Measurements from ENCODE around the gene MNS1.

The MNS1 gene

DNA sequence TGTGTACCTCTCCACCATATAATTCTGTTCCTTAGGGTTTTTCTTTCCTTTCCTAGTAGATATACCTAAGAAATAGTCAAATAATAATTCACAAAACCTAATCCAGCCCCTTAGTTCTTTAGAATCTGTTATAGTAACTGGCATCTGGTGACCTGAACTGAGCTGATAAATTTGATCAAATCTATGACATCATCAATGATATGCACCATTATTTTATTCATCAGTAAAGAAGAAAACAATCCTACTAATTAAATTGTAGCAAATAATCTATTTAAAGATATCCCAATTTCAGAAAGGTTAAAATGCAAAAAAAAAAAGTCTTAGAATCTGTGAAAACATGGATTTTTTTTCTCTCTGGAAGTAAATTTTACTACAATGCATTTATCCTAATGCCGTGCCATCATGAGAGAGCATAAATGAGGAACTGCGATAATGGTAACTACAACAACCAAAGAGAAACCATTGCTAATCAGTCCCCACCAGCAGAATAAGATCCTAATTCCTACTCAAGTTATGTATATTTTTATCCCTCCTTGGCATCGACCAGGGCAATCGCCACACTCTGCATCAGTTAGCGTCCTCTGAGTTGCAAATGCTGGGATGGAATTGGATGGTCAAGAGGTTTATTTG lies 6.6 kb upstream of the MNS1 start:
- no peaks in the 10 kb centered on the region for H3K4me1 ChIP-seq (ENCODE audit: insufficient read depth, low read length)
- no peaks in the 10 kb centered on the region for H3K36me3 ChIP-seq (ENCODE audit: insufficient read depth, low read length)
- no peaks in the 10 kb centered on the region for H3K9me3 ChIP-seq (ENCODE audit: control insufficient read depth, insufficient read depth, low read length)
- no peak overlapping the region for H3K9ac ChIP-seq (ENCODE audit: low read depth, low read length)

DNA sequence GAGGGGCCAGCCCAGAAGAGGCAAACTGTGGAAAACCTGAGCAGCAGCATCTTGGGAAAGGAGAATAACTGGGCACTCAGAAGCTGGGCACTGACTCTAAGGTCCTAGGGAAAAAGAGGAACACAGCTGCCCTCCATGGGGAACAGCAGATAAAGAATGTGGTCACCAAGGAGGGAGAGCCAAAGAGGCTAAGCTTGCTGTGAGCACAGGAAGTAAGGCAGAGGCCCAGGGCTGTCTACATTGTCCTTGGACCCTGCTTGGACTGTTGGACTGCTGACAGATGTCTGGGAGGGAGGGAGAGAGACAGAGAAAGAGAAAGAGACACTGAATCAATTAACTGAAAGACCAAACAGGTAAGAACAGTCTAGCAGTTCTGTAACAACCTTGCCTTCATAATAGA lies 4.5 kb upstream of the MNS1 start:
- no peaks in the 10 kb centered on the region for H3K4me1 ChIP-seq (ENCODE audit: insufficient read depth, low read length)
- no peaks in the 10 kb centered on the region for H3K36me3 ChIP-seq (ENCODE audit: insufficient read depth, low read length)
- no peak overlapping the region for H3K9ac ChIP-seq (ENCODE audit: low read depth, low read length)
- no peaks in the 10 kb centered on the region for H3K9me3 ChIP-seq (ENCODE audit: control insufficient read depth, insufficient read depth, low read length)

DNA sequence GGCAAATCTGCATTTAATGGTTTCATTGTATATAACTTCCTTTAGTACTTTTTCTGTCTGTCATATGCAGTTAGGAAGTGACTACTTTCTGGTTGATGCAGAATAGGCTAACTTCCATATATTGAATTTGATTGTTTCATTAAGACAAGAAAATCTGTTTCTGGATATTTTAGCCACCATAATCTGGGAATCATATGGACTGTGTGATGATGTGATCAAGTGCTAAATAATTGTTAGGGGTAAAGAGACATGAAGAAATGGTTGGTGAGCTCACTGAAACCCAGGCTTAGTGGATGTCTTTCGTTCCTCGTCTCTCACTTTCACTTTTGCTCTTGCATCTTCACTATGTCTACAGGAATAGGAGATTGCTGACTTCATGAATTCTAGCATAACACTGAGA lies 3.5 kb upstream of the MNS1 start:
- H3K4me1 ChIP-seq (ENCODE audit: insufficient read depth, low read length), result no peaks in the 10 kb centered on the region
- H3K9ac ChIP-seq (ENCODE audit: low read depth, low read length), result no peak overlapping the region
- no peaks in the 10 kb centered on the region for H3K9me3 ChIP-seq (ENCODE audit: control insufficient read depth, insufficient read depth, low read length)
- no peaks in the 10 kb centered on the region for H3K36me3 ChIP-seq (ENCODE audit: insufficient read depth, low read length)

DNA sequence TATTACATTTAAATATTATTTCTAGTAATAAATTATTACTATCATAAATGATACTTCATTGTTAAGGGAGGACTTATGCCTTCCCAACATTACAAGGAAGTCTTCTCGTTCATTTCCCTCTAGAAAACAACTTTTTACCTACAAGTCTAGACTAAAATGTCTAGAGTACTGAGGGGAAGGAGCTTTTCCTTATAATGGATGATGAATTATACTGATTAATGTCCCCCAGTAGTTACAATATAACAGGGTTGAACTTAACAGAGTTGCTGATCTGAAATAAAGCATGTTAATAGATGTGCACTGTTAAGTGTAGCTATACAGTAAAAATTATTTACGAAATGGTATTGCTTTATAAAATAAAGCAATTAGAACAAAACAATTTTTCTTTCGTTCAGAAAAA lies 2.7 kb upstream of the MNS1 start:
- H3K36me3 ChIP-seq (ENCODE audit: insufficient read depth, low read length), result no peaks in the 10 kb centered on the region
- H3K4me1 ChIP-seq (ENCODE audit: insufficient read depth, low read length), result no peaks in the 10 kb centered on the region
- H3K9me3 ChIP-seq (ENCODE audit: control insufficient read depth, insufficient read depth, low read length), result no peaks in the 10 kb centered on the region
- H3K9ac ChIP-seq (ENCODE audit: low read depth, low read length), result no peak overlapping the region

DNA sequence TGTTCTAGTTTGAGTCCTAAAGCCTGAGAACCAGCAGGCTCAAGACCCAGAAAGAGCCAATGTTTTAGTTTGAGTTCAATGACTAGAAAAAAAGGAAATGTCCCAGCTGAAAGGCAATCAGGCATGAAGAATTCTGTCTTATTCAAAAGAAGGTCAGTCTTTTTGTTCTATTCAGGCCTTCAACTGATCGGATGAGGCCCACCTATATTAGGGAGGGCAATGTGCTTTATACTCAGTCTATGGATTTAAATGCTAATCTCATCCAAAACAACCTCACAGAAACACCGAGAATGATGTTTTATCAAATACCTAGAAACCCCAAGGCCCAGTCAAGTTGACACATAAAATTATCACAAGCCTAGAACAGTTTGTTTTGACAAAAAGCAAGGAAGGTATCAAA lies 4.0 kb downstream of the MNS1 start:
- Histone ChIP-seq H3K4me1 (ENCODE audit: insufficient read depth, low read length) (no peaks in the 10 kb centered on the region), H3K36me3 (ENCODE audit: insufficient read depth, low read length) (no peaks in the 10 kb centered on the region), H3K9me3 (ENCODE audit: control insufficient read depth, insufficient read depth, low read length) (no peaks in the 10 kb centered on the region), H3K9ac (ENCODE audit: low read depth, low read length) (no peak overlapping the region)

DNA sequence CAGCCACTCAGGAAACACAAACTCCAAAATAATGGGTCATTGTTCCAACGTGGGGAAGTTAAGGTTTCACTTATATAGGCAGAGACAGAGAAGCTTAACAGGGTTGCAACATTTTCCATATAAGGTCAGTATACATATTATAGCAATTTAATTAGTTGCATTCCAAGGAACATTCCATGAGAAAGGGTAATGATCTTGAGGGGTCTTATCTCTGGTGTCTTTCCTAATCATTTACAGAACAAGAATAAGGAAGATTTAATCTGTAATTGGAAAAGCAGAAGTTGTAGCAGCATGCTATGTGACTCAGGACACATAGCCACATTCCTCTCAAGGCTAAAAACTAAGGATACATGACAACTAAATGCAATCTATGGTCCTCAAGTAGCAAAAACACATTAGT lies 4.9 kb downstream of the MNS1 start:
- Histone ChIP-seq H3K9me3 (ENCODE audit: control insufficient read depth, insufficient read depth, low read length) (no peaks in the 10 kb centered on the region), H3K9ac (ENCODE audit: low read depth, low read length) (no peak overlapping the region), H3K36me3 (ENCODE audit: insufficient read depth, low read length) (no peaks in the 10 kb centered on the region), H3K4me1 (ENCODE audit: insufficient read depth, low read length) (no peaks in the 10 kb centered on the region)

DNA sequence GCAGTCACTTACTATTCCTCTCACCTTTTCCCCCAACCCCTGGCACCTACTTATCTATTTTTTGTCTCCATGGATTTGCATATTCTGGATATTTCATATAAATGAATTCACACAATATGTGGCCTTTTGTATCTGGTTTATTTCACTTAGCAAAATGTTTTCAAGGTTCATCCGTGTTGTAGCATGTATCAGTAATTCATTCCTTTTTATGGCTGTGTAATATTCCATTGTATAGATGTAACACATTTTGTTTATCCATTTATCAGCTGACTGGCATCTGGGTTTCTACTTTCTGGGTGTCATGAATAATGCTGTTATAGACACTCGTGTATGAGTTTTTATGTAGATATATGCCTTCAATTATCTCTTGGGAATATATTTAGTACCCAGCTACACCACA lies 5.8 kb downstream of the MNS1 start:
- no peaks in the 10 kb centered on the region for H3K9me3 ChIP-seq (ENCODE audit: control insufficient read depth, insufficient read depth, low read length)
- no peak overlapping the region for H3K9ac ChIP-seq (ENCODE audit: low read depth, low read length)
- no peaks in the 10 kb centered on the region for H3K4me1 ChIP-seq (ENCODE audit: insufficient read depth, low read length)
- no peaks in the 10 kb centered on the region for H3K36me3 ChIP-seq (ENCODE audit: insufficient read depth, low read length)

DNA sequence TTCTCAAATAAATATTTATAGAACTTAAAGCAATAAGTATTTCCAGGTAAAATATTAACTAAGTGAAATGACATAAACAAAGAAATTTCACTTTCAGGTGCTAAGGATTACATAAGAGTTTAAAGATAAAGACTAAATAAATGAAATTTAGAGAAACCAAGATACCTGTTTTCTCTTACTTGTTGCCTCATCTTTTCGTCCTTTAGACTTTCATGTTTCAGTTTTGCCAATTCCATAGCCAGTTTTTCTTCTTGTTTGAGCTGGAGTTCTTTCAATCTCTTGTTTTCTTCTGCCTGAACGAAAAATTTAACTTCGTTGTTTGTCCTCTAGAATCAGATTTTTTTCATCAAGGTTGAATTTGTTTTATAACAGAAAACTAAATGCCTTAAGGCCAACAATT lies 8.7 kb downstream of the MNS1 start:
- H3K9me3 ChIP-seq (ENCODE audit: control insufficient read depth, insufficient read depth, low read length), result no peaks in the 10 kb centered on the region
- H3K9ac ChIP-seq (ENCODE audit: low read depth, low read length), result no peak overlapping the region
- no peaks in the 10 kb centered on the region for H3K4me1 ChIP-seq (ENCODE audit: insufficient read depth, low read length)
- H3K36me3 ChIP-seq (ENCODE audit: insufficient read depth, low read length), result no peaks in the 10 kb centered on the region

DNA sequence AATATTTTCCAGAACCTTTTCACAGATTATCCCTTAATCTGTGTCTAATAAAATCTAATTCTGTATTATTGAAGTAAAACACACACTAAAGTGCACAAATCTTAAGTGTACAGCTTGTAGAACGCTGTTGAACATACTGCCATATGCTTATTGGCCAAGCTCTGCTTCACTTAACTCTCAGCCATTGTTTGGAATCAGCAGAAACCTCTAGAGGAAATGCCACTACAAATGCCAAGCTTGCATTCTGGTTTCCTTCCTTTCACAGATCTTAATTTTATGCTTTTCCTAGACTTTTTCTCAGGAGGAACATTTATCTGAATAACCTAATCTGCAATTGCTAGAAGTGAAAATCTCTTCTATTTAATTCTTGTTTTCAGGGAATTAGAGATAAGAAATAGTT lies 10.1 kb downstream of the MNS1 start:
- H3K4me1 ChIP-seq (ENCODE audit: insufficient read depth, low read length), result no peaks in the 10 kb centered on the region
- H3K9ac ChIP-seq (ENCODE audit: low read depth, low read length), result no peak overlapping the region
- H3K9me3 ChIP-seq (ENCODE audit: control insufficient read depth, insufficient read depth, low read length), result no peaks in the 10 kb centered on the region
- H3K36me3 ChIP-seq (ENCODE audit: insufficient read depth, low read length), result no peaks in the 10 kb centered on the region

DNA sequence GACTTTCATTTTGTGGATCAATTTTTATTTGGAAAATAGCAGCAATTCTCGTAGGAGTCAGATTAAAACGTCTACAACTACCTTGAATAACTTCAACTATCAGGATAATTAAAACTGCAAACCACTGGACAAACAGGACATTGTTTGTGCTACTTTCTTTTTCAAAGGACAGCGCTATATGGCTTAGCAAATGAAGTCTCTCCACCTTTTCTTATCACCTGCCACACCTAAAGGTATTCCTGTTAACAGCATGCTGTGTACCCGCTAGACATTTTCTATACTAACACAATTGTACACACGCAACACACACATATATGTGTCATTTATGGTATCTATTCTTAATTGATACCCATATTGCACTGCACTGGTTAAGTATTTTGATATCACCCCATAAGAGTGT lies 19.2 kb downstream of the MNS1 start:
- Histone ChIP-seq H3K4me1 (ENCODE audit: insufficient read depth, low read length) (no peaks in the 10 kb centered on the region), H3K9ac (ENCODE audit: low read depth, low read length) (no peak overlapping the region), H3K36me3 (ENCODE audit: insufficient read depth, low read length) (no peaks in the 10 kb centered on the region), H3K9me3 (ENCODE audit: control insufficient read depth, insufficient read depth, low read length) (no peaks in the 10 kb centered on the region)

DNA sequence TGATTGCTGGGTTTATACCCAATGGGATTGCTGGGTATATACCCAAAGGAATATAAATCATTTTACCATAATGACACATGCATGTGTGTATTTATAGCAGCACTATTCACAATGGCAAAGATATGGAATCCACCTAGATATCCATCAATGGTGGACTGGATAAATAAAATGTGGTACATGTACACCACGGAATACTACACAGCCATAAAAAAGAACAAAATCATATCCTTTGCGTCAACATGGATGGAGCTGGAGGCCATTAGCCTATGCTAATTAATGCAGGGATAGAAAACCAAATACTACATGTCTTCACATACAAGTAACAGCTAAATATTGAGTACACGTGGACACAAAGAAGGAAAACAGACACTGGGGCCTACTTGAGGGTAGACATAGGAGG lies 22.6 kb downstream of the MNS1 start:
- Histone ChIP-seq H3K9ac (ENCODE audit: low read depth, low read length) (no peak overlapping the region), H3K9me3 (ENCODE audit: control insufficient read depth, insufficient read depth, low read length) (no peaks in the 10 kb centered on the region), H3K36me3 (ENCODE audit: insufficient read depth, low read length) (no peaks in the 10 kb centered on the region), H3K4me1 (ENCODE audit: insufficient read depth, low read length) (no peaks in the 10 kb centered on the region)

DNA sequence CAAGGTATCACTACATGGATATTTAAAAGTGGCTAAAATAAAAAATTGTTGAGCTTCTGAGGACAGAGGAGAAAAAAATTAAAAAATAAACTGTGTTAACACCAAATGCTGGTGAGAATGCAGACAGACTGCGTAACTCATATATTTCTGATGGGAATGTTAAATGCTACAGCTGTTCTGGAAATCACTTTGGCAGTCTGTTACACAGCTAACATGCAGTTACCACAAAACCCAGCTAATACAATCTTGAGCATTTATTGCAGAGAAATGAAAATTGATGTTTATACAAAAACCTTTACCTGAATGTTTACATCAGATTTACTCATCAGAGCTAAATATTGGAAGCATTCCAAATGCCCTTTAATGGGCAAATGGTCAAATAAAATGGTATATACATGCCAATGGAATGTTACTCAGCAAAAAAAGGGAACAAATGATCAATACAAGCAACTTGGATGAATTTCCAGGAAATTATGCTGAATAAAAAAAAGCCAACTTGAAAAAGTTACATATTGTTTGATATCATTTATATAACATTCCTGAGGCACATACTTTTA lies 24.6 kb downstream of the MNS1 start:
- Histone ChIP-seq H3K9ac (ENCODE audit: low read depth, low read length) (no peak overlapping the region), H3K36me3 (ENCODE audit: insufficient read depth, low read length) (no peaks in the 10 kb centered on the region), H3K4me1 (ENCODE audit: insufficient read depth, low read length) (no peaks in the 10 kb centered on the region), H3K9me3 (ENCODE audit: control insufficient read depth, insufficient read depth, low read length) (no peaks in the 10 kb centered on the region)

DNA sequence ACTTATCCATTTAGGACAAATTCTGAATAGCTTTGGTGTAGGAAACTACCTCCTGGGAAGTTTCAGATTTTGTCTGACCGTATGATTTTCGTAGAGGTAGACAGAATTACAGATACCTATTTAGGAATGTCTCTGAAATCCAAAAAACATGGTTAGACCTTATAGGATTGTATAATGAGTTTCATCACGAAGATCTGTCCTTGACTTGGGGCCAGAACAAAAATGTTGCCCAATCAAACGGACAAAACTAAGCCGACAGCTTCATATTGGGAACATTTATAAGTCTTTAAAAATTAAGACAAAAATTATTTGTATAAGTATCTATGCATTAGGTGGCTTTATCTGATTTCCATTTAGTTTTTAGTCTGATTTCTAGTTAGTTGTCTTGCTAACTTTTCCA lies 32.6 kb downstream of the MNS1 start:
- H3K9me3 ChIP-seq (ENCODE audit: control insufficient read depth, insufficient read depth, low read length), result no peaks in the 10 kb centered on the region
- H3K9ac ChIP-seq (ENCODE audit: low read depth, low read length), result no peak overlapping the region
- no peaks in the 10 kb centered on the region for H3K4me1 ChIP-seq (ENCODE audit: insufficient read depth, low read length)
- no peaks in the 10 kb centered on the region for H3K36me3 ChIP-seq (ENCODE audit: insufficient read depth, low read length)

DNA sequence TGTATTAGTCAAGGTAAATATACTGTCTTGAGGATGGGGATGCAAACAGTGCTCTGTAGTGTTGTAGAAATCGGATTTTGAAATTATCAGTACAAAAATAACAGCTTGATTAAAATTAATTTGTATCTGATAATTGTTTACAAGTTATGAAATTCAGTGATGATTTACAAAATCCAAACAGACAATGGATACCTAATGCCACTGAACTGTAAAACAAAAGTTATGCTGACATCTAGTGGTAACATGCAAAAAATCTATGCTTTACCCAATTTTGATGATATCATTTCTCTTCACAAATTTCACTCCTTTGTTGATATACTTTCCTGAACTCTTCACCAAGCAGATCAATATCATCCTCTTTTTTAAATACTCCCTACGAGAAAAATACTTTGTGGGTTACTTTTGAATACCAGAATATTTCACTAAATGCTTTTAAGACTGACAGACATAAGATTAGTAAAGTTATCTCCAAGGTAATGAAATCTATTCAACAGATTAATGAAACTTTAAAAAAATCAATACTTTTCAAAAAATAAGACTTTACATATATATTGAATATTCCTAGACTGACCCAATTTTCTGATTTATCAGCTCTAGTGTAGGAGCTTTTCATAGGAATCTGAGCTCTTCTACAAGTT lies 36.0 kb downstream of the MNS1 start:
- Histone ChIP-seq H3K36me3 (ENCODE audit: insufficient read depth, low read length) (no peaks in the 10 kb centered on the region), H3K4me1 (ENCODE audit: insufficient read depth, low read length) (no peaks in the 10 kb centered on the region), H3K9ac (ENCODE audit: low read depth, low read length) (no peak overlapping the region), H3K9me3 (ENCODE audit: control insufficient read depth, insufficient read depth, low read length) (no peaks in the 10 kb centered on the region)

DNA sequence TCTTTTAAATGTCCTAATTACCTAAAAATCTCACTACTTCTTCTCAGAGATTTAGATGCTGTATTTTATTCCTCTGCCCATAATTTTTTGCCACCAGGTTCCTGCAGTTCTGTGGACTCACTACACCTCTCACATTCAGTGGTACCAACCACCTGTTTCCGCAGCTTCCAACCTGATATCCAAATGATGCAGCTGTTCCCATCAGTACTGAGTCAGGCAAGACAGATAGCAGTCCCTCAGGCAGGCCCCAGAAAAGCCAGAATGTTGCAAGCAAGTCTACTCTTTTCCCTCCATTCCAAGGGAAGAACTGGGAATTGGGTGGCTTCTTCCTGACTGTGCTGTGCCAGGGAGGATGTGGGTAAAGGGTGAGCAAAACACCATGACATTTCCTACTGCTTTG lies 39.0 kb downstream of the MNS1 start:
- no peaks in the 10 kb centered on the region for H3K36me3 ChIP-seq (ENCODE audit: insufficient read depth, low read length)
- H3K9ac ChIP-seq (ENCODE audit: low read depth, low read length), result no peak overlapping the region
- no peaks in the 10 kb centered on the region for H3K4me1 ChIP-seq (ENCODE audit: insufficient read depth, low read length)
- H3K9me3 ChIP-seq (ENCODE audit: control insufficient read depth, insufficient read depth, low read length), result no peaks in the 10 kb centered on the region
